ENCODE data around the gene ZNF786. TPM values are rescaled to one million over a fixed set of nuclear protein-coding genes. Genes with fewer than 3 reads are reported as not detected.

ZNF786 gene
- total RNA-seq, 4 donors from 2014 or later = 1.9 to 6.1 (median 2.7) TPM

GRCh38 chr7:149104749-149105148 is 14.2 kb upstream of the ZNF786 start:
- DNase-seq = no peak

GRCh38 chr7:149104214-149104613 is 13.7 kb upstream of the ZNF786 start:
- in situ Hi-C loops (cut with MboI; ENCODE audit: low sequenced_read_pairs in 4 of 4) = no loop called here
- no peak for TF ChIP-seq POLR2A (IDR thresholded peaks at IDR 0.05)
- TF ChIP-seq CTCF (IDR thresholded peaks at IDR 0.05 in 4 of 5, conservative IDR thresholded peaks at IDR 0.05 in 1 of 5) = no peak
- no peaks in the 10 kb centered on the region for H3K27me3 ChIP-seq
- H3K4me3 ChIP-seq = no peak overlapping the region
- intact Hi-C loops (cut with DNase I; ENCODE audit: low total_unique reads) = no loop called here
- H3K36me3 ChIP-seq = no peaks in the 10 kb centered on the region
- no peak overlapping the region for H3K27ac ChIP-seq
- H3K4me1 ChIP-seq = no peaks in the 10 kb centered on the region
- no peak for DNase-seq
- no peaks in the 10 kb centered on the region for H3K9me3 ChIP-seq
- ATAC-seq = no peak

More at GRCh38 chr7:149104749-149105148, 14.2 kb upstream of the ZNF786 start:
- no peaks in the 10 kb centered on the region for H3K9me3 ChIP-seq
- H3K4me1 ChIP-seq = no peaks in the 10 kb centered on the region
- H3K27me3 ChIP-seq = no peaks in the 10 kb centered on the region
- intact Hi-C loops (cut with DNase I; ENCODE audit: low total_unique reads) = no loop called here
- H3K36me3 ChIP-seq = no peaks in the 10 kb centered on the region
- ATAC-seq = no peak
- H3K27ac ChIP-seq = no peak overlapping the region
- in situ Hi-C loops (cut with MboI; ENCODE audit: low sequenced_read_pairs in 4 of 4) = no loop called here
- TF ChIP-seq CTCF (IDR thresholded peaks at IDR 0.05 in 4 of 5, conservative IDR thresholded peaks at IDR 0.05 in 1 of 5) = no peak
- TF ChIP-seq POLR2A (IDR thresholded peaks at IDR 0.05) = no peak
- H3K4me3 ChIP-seq = no peak overlapping the region

- no peak overlapping the region for H3K27ac ChIP-seq
- H3K9me3 ChIP-seq = no peaks in the 10 kb centered on the region
- no peaks in the 10 kb centered on the region for H3K36me3 ChIP-seq
- no peak for DNase-seq
- ATAC-seq = no peak
- no peak overlapping the region for H3K4me3 ChIP-seq
- intact Hi-C loops (cut with DNase I; ENCODE audit: low total_unique reads) (no loop called here), in situ Hi-C loops (cut with MboI; ENCODE audit: low sequenced_read_pairs in 4 of 4) (no loop called here)
- TF ChIP-seq POLR2A (IDR thresholded peaks at IDR 0.05) (no peak), CTCF (IDR thresholded peaks at IDR 0.05 in 4 of 5, conservative IDR thresholded peaks at IDR 0.05 in 1 of 5) (no peak)
- no peaks in the 10 kb centered on the region for H3K27me3 ChIP-seq
- H3K4me1 ChIP-seq = no peaks in the 10 kb centered on the region
Observed at GRCh38 chr7:149103424-149103823, 12.9 kb upstream of the ZNF786 start.

GRCh38 chr7:149102666-149103065 is 12.1 kb upstream of the ZNF786 start:
- DNase-seq (no peak), ATAC-seq (no peak)
- no peaks in the 10 kb centered on the region for H3K9me3 ChIP-seq
- TF ChIP-seq CTCF (IDR thresholded peaks at IDR 0.05 in 4 of 5, conservative IDR thresholded peaks at IDR 0.05 in 1 of 5) (no peak), POLR2A (IDR thresholded peaks at IDR 0.05) (no peak)
- in situ Hi-C loops (cut with MboI; ENCODE audit: low sequenced_read_pairs in 4 of 4) (no loop called here), intact Hi-C loops (cut with DNase I; ENCODE audit: low total_unique reads) (no loop called here)
- H3K27me3 ChIP-seq = no peaks in the 10 kb centered on the region
- no peak overlapping the region for H3K27ac ChIP-seq
- no peak overlapping the region for H3K4me3 ChIP-seq
- no peaks in the 10 kb centered on the region for H3K4me1 ChIP-seq
- H3K36me3 ChIP-seq = no peaks in the 10 kb centered on the region

- intact Hi-C loops (cut with DNase I; ENCODE audit: low total_unique reads) = no loop called here
- ATAC-seq = no peak
- TF ChIP-seq POLR2A (IDR thresholded peaks at IDR 0.05) (no peak), CTCF (IDR thresholded peaks at IDR 0.05 in 4 of 5, conservative IDR thresholded peaks at IDR 0.05 in 1 of 5) (no peak)
Observed at GRCh38 chr7:149100821-149101220, 10.3 kb upstream of the ZNF786 start.

More at GRCh38 chr7:149100821-149101220, 10.3 kb upstream of the ZNF786 start:
- in situ Hi-C loops (cut with MboI; ENCODE audit: low sequenced_read_pairs in 4 of 4) = no loop called here
- Histone ChIP-seq H3K27ac (no peak overlapping the region), H3K4me1 (no peaks in the 10 kb centered on the region), H3K36me3 (no peaks in the 10 kb centered on the region), H3K27me3 (no peaks in the 10 kb centered on the region), H3K9me3 (no peaks in the 10 kb centered on the region), H3K4me3 (no peak overlapping the region)
- DNase-seq = no peak
